Tibial nerve (tissue), 4 donors: Measurements from ENCODE around the gene SNAI3. TPM values are rescaled to one million over a fixed set of nuclear protein-coding genes. Genes with fewer than 3 reads are reported as not detected.

Experiments
- DNase-seq, 2 donors: peaks; one replicate each; pipeline ENCODE4 v3.0.0-alpha.2; 2019; ENCODE audit warnings: low spot score in 2 of 2
- H3K27ac ChIP-seq, 4 donors: fragments of 200-600 bp; sonication (generic) in 3 of 4; one replicate each; pipeline ENCODE4 v1.5.1; 2017 to 2019; ENCODE audit warnings: mild to moderate bottlenecking in 1 of 4
- H3K27me3 ChIP-seq, 2 donors: fragments of 200-600 bp; sonication (generic) in 1 of 2; one replicate each; pipeline versions ENCODE4 v1.5.1 to v1.6.0; 2017 to 2019
- H3K36me3 ChIP-seq, 3 donors: fragments of 200-600 bp; sonication (generic); one replicate each; pipeline ENCODE4 v1.5.1; 2018 to 2019
- H3K4me1 ChIP-seq, 4 donors: fragments of 200-600 bp; sonication (generic) in 3 of 4; one replicate each; pipeline ENCODE4 v1.5.1; 2017 to 2019
- H3K4me3 ChIP-seq, 4 donors: fragments of 200-600 bp; sonication (generic) in 3 of 4; one replicate each; pipeline ENCODE4 v1.5.1; 2017 to 2019; ENCODE audit warnings: mild to moderate bottlenecking in 1 of 4, moderate library complexity in 1 of 4
- H3K9me3 ChIP-seq, 4 donors: fragments of 200-600 bp; sonication (generic) in 3 of 4; one replicate each; pipeline ENCODE4 v1.5.1; 2017 to 2019
- CTCF ChIP-seq, 5 experiments: fragments of 200-600 bp in 3 of 5; fragments of 450-650 bp in 2 of 5; sonication (generic) in 3 of 5; IDR thresholded peaks; one replicate each; pipeline ENCODE4 v1.5.1; 2016 to 2019; ENCODE audit warnings: antibody characterized with exemption in 5 of 5, mild to moderate bottlenecking in 3 of 5, moderate library complexity in 2 of 5
- EP300 ChIP-seq, 2 donors: sonication (generic); formaldehyde crosslinking; IDR thresholded peaks; one replicate each; pipeline ENCODE4 v1.6.1; 2017; ENCODE audit warnings: antibody characterized with exemption in 2 of 2, mild to moderate bottlenecking in 1 of 2
- POLR2A ChIP-seq, 2 donors: fragments of 450-650 bp; IDR thresholded peaks; one replicate each; pipeline ENCODE4 v1.6.1; 2017; ENCODE audit warnings: antibody characterized with exemption in 2 of 2, mild to moderate bottlenecking in 2 of 2, moderate library complexity in 2 of 2
- WGBS, 2 donors: methylation state at CpG; one replicate each; pipeline ENCODE4 v1.1.5; 2018; 5-methylcytosine and 5-hydroxymethylcytosine counted together
- total RNA-seq, 4 donors: library from RNA; depleted of rRNA; stranded (reverse); fragments of >200 nt; gene quantifications; one replicate each; pipeline ENCODE4 v1.1.0, GENCODE V29; 2016

Gene SNAI3
- total RNA-seq, 4 donors from 2014 or later: 0.87 to 1.2 (median 1.0) TPM

- H3K27ac ChIP-seq: no peak overlapping the region
- no peaks in the 10 kb centered on the region for H3K9me3 ChIP-seq
- H3K4me3 ChIP-seq: no peak overlapping the region
- peaks cover 0 to 24% (median 11%) of the 10 kb centered on the region in 4 donors for H3K4me1 ChIP-seq
- no peak for DNase-seq
- no peak for TF ChIP-seq CTCF (IDR thresholded peaks at IDR 0.05)
- no peak for TF ChIP-seq EP300 (IDR thresholded peaks at IDR 0.05)
- TF ChIP-seq POLR2A (IDR thresholded peaks at IDR 0.05): no peak
- WGBS, 2 donors: 84 to 86% methylated on average over 24 to 28 of the region's 28 CpGs
- H3K27me3 ChIP-seq: no peaks in the 10 kb centered on the region
- H3K36me3 ChIP-seq: peaks cover 0 to 76% (median 6%) of the 10 kb centered on the region in 3 donors
Observed at GRCh38 chr16:88654363-88655052, 31.8 kb downstream of the SNAI3 start.

GRCh38 chr16:88653596-88654362, 32.5 kb downstream of the SNAI3 start:
- Histone ChIP-seq H3K36me3 (peaks cover 0 to 70% (median 6%) of the 10 kb centered on the region in 3 donors), H3K27ac (no peak overlapping the region), H3K4me1 (peaks cover 0 to 27% (median 13%) of the 10 kb centered on the region in 4 donors), H3K9me3 (no peaks in the 10 kb centered on the region), H3K27me3 (no peaks in the 10 kb centered on the region), H3K4me3 (no peak overlapping the region)
- WGBS, 2 donors: 76 to 84% methylated on average over 27 to 29 of the region's 32 CpGs
- TF ChIP-seq POLR2A (IDR thresholded peaks at IDR 0.05): no peak
- TF ChIP-seq CTCF (IDR thresholded peaks at IDR 0.05): no peak
- TF ChIP-seq EP300 (IDR thresholded peaks at IDR 0.05): no peak
- no peak for DNase-seq

GRCh38 chr16:88653101-88653500, 33.2 kb downstream of the SNAI3 start:
- no peak for DNase-seq
- WGBS, 2 donors: 82% methylated on average over 12 to 13 of the region's 13 CpGs
- peaks cover 0 to 63% (median 6%) of the 10 kb centered on the region in 3 donors for H3K36me3 ChIP-seq
- H3K4me1 ChIP-seq: peaks cover 0 to 27% (median 14%) of the 10 kb centered on the region in 4 donors
- no peaks in the 10 kb centered on the region for H3K9me3 ChIP-seq
- TF ChIP-seq CTCF (IDR thresholded peaks at IDR 0.05) (no peak), EP300 (IDR thresholded peaks at IDR 0.05) (no peak), POLR2A (IDR thresholded peaks at IDR 0.05) (no peak)
- H3K27ac ChIP-seq: no peak overlapping the region
- no peak overlapping the region for H3K4me3 ChIP-seq
- H3K27me3 ChIP-seq: no peaks in the 10 kb centered on the region

GRCh38 chr16:88652762-88653063, 33.6 kb downstream of the SNAI3 start:
- TF ChIP-seq CTCF (IDR thresholded peaks at IDR 0.05): no peak
- H3K27ac ChIP-seq: no peak overlapping the region
- H3K36me3 ChIP-seq: peaks cover 0 to 62% (median 6%) of the 10 kb centered on the region in 3 donors
- no peak for DNase-seq
- H3K4me3 ChIP-seq: no peak overlapping the region
- no peaks in the 10 kb centered on the region for H3K9me3 ChIP-seq
- H3K4me1 ChIP-seq: peaks cover 0 to 27% (median 16%) of the 10 kb centered on the region in 4 donors
- H3K27me3 ChIP-seq: no peaks in the 10 kb centered on the region
- WGBS, 2 donors: 86 to 100% methylated on average over 7 to 8 of the region's 8 CpGs
